GM21717 (cell line): Measurements from ENCODE around the gene POLR2H.
A peak's percentile ranks its signal among the peaks of the same experiment; 100 is the strongest.

Source experiments
- ATAC-seq: cut with Tn5 transposase; IDR thresholded peaks from one replicate; pipeline ENCODE4 v1.9.1; 2021; ENCODE audit warnings: mild to moderate bottlenecking, moderate library complexity; ENCODE audit not compliant: unreplicated experiment

POLR2H gene

DNA sequence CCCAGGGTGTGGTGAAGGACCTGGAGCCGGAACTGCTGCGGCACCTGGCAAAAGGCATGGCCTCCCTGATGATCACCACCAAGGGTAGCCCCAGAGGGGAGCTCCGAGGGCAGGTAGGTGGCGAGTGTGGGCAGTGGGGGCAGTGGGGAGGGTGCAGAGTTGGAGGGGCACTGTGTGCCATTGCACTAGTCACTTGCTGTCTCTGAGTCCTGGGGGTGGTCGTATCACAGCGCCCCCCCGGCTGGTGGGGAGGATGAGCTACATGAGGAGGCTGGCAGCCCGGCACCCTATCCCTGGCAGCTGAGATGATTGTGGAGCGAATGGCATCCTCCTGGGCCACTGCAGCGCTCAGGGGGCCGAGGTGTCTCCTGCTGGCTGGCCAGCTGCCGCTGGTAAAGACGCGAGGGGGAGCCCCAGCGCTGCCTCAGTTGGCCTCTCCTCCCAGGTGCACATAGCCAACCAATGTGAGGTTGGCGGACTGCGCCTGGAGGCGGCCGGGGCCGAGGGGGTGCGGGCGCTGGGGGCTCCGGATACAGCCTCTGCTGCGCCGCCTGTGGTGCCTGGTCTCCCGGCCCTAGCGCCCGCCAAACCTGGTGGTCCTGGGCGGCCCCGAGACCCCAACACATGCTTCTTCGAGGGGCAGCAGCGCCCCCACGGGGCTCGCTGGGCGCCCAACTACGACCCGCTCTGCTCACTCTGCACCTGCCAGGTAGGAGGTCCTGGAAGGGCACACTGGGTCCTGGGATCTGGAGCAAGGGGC lies 24.7 kb downstream of the POLR2H start:
- no peak for ATAC-seq

DNA sequence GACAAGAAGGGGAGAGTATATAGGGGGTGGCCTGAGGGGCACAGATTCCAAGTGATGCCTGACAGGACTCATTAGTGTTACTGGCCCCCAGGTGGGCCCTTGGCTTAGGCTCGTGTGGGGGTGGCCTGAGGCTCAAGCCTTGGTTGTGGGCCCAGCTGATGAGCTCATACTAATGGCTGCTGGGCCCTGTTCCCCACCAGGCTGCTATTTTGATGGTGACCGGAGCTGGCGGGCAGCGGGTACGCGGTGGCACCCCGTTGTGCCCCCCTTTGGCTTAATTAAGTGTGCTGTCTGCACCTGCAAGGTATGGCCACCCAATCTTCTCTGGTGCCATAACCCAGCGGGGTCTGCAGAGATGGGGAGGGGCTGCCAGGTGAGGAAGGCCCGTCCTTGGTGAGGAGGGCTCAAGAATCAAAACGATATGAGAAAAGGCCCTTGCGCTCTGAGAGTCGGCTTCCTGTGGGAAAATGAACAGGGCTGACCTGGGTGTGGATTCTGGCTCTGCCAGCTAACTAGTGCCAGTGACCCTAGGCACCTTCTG lies 25.7 kb downstream of the POLR2H start:
- no peak for ATAC-seq

DNA sequence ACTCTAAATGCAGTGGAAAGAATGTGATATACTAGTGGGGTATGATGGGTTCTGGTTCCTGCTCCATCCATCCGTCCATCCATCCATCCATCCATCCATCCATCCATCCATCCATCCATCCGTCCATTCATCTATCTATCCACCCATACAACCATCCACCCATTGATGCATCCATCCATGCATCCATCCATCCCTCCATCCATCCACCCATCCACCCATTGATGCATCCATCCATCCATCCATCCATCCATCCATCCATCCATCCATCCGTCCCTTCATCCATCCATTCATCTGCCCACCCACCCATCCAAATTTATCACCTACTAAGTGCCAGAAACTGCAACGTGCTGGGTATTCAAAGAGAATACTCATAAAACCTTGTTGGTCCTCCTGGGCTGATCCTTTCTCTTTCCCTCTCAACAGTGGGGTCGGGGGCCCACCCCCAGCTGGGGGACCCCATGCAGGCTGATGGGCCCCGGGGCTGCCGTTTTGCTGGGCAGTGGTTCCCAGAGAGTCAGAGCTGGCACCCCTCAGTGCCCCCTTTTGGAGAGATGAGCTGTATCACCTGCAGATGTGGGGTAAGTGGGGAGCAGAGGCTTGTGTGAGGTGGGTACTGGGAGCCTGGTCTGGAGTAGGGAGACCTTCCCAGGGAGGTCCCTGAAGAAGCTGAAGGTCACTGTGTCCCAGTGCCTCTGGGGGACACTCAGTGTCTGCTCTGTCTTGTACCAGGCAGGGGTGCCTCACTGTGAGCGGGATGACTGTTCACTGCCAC lies 26.8 kb downstream of the POLR2H start:
- no peak for ATAC-seq

DNA sequence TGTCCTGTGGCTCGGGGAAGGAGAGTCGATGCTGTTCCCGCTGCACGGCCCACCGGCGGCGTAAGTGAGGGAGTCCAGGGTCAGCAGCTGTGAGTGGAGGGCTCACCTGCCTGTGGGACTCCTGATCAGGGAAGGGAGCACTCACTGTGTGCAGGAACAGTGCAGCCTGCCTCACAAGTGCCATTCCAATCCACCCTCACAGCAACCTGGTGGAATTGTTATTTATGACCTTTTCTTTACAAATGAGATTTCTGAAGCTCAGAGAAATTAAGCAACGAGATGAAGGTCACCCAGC lies 27.4 kb downstream of the POLR2H start:
- ATAC-seq, result no peak

DNA sequence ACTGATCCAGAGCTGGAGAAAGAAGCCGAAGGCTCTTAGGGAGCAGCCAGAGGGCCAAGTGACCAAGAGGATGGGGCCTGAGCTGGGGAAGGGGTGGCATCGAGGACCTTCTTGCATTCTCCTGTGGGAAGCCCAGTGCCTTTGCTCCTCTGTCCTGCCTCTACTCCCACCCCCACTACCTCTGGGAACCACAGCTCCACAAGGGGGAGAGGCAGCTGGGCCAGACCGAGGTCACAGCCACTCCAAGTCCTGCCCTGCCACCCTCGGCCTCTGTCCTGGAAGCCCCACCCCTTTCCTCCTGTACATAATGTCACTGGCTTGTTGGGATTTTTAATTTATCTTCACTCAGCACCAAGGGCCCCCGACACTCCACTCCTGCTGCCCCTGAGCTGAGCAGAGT lies 27.9 kb downstream of the POLR2H start:
- no peak for ATAC-seq

DNA sequence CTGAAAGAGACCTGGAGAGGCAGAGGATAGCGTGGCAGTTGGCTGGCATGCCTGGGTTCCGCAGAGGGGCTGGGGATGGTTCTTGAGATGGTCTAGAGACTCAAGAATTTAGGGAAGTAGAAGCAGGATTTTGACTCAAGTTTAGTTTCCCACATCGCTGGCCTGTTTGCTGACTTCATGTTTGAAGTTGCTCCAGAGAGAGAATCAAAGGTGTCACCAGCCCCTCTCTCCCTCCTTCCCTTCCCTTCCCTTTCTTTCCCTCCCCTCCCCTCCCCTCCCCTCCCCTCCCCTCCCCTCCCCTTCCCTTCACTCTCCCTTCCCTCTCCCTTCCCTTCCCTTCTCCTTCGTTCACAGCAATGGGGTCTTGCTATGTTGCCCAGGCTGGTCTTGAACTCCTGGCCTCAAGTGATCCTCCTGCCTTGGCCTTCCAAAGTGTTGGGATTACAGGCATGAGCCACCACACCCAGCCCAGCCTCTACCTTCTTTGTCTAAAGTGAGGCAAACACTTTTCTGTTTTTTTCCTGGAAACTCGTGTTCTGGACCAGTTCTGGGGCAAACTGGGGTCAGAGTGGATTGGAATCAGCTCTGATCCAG lies 28.5 kb downstream of the POLR2H start:
- no peak for ATAC-seq

DNA sequence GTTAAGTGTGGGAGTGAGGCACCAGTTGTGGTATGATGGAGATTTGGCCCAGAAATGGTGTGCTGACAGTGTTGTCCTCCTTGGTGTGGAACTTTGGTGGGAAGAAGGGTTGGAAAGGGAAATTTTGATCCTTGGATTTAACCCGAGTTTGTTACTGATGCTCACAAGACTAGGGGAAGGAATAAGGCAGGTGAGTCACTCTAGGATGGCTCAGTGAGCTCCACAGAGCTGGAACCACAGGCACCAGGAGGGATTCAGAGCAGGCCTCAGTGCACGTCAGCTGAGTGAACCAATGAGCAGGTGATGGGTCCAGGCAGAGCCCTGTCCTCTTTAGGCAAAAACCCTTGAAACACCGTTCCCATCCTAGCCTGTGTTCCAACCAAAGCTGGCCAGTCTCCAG lies 29.8 kb downstream of the POLR2H start:
- no peak for ATAC-seq

DNA sequence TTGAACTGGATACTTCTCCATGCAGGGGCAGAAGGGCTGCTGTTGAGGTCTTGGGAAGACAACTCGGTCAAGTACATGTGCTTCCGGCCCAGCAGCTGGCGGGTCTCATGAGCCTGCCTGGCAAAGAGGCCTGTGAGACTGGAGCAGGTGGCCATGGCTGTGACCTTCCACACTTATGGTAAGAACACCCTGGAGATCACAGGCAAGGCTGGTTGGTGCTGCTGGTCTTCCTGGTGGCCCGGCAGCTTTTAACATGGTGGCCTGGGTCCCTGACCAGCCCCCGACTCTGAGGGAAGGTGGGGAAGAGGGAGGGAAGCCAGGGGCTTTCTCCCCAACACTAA lies 33.8 kb downstream of the POLR2H start:
- ATAC-seq, result no peak

DNA sequence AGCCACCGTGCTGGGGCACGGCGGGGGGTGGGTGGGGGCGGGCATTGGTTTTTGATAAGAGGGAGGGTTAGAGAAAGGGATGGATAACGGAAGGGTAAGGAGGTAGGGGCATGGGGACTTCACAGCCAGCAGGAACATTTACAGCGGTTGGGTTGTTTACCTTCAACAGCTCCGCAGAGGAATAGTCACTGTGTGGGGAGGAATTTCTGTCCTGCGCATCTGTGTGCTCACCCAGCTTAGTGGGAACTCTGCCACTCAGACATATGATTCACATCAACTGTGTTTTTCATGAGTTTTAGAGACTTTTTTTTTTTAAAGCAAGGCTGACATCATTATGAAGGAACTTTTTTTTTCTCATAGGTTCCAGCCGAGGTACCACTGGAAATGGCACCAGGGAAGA lies 37.9 kb downstream of the POLR2H start:
- ATAC-seq, result no peak

DNA sequence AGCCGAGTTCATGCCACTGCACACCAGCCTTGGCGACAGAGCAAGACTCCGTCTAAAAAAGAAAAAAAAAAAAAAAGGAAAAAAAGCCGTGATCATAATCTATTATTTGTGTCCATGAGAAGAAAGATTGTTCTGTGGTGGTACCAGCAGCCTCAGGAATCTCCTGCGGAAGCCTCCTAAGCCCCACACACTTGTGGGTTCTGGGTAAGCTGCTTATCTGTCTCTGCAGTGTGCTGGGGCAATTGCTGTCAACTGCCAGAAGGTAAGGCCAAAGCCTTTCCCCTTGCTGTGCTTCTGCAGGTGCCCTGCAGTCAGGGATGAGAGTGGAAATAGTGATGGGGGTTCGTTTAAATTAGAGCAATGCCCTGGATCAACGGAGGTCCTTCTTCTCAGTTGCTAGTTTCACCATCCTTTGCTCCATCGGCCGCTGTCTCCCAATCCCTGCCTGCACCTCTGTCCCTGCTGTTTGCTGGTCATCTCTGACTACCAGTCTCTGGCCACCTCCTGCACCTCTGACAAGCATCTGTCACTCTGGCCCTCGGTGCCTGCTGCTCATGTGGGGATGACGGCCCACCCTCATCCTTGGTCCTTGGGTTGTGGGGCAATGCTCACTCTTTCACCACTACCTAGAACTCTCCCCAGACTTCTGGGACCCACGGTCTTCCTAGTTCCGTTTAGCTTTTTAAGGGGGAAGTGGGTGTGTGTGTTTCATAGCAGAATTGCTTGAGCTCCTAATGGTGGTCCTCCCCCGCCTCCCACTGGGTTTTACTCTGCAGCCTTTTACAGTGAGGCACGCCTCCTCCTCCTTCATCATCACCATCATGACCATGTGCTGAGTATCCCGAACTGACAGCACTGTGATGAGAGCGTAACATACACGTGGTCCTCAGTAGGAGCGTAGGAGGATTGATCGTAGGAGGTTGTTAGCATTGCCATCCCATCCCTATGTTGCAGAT lies 43.8 kb downstream of the POLR2H start:
- no peak for ATAC-seq

DNA sequence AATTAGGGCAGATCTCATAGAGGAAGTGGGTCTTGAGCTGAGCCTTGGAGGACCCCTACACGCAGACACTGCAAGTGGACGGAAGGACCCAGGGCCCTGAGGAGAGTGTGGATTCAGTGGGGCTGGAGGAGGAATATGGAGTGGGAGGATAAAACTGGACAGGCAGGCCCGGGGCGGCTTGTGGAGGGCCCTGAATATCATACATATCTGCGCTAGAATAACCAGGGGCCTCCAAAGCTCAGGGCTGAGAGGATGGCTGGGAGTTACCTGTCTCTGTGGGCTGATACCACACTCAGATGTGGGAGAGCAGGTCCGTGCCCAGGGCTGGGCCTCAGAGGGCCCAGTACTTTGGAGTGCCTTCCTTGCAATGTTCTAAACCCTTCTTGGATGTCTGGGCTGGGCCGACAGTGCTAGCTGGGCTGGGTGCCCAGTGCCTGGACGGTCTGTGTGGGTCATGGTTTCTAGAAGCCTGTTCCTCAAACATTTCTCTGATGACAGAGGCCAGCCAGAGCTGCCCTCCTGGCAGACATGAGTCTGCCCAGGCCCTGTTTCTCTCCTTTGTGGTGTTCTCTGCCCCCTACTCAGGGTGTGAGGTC lies 47.9 kb downstream of the POLR2H start:
- ATAC-seq, result no peak

DNA sequence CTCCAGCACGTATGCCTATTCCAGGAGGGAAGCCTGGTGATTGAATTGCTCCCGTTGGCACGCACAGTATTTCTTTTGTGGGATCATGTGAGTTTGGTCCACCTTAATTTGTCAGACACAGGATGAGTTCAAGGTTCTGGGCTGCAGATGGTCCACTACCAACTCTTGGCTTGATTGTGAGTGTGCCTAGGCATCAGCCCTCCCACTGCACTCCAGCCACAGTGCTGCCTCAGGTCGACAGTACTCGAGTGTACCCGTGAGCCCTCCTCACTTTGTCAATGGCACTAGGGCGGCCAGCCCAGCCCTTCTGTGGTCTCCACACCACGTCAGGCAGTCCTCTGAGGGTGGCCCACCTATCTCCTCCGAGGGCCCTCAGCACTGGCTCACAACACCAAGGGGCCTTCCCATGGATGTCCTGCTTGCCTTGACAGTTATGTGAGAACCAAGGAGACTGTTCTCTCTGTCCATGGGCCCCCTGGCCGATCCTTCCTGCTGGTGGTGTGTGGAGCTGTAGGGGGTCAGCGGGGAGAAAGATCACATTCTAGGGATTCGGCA lies 48.5 kb downstream of the POLR2H start:
- ATAC-seq, result no peak

DNA sequence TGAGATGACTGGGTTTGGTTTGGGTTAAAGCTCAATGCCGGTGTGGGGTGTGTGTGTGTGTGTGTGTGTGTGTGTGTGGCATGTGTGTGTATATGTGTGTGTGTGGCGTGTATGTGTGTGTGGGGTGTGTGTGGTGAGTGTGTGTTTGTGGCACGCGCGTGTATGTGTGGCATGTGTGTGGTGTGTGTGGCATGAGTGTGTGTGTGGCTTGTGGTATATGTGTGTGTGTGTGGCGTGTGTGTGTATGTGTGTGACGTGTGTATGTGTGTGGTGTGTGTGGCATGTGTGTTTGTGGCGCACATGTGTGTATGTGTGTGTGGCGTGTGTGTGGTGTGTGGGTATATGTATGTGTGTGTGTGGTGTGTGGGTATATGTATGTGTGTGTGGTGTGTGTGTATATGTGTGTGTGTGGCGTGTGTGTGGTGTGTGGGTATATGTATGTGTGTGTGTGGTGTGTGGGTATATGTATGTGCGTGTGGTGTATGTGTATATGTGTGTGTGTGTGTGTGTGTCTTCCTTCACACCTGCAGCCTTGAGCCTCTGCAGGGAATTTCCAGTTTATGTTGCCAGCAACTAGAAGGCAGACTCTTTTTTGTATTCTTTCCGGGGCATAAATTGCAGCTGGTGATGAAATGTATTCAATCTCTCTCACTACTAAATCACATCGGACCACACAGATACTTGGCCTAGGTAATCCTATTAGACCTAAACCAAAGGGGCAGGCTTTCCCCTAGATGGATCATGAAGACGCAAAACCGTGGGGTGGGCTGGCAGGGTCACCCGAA lies 53.1 kb downstream of the POLR2H start:
- ATAC-seq, result no peak

DNA sequence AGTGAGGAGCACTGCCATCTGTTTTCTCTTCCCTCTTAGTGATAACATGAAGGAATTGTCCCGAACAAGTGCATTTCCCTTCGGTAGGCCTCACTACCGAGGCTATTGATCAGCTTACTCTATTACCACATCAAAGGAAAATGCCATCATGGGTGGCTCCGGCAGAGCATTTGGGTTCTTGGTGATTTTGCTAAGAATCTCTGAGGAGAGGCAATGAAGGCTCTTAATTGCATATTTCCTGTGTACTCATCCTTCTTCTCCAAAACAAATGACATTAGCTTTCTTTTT lies 53.6 kb downstream of the POLR2H start:
- no peak for ATAC-seq

DNA sequence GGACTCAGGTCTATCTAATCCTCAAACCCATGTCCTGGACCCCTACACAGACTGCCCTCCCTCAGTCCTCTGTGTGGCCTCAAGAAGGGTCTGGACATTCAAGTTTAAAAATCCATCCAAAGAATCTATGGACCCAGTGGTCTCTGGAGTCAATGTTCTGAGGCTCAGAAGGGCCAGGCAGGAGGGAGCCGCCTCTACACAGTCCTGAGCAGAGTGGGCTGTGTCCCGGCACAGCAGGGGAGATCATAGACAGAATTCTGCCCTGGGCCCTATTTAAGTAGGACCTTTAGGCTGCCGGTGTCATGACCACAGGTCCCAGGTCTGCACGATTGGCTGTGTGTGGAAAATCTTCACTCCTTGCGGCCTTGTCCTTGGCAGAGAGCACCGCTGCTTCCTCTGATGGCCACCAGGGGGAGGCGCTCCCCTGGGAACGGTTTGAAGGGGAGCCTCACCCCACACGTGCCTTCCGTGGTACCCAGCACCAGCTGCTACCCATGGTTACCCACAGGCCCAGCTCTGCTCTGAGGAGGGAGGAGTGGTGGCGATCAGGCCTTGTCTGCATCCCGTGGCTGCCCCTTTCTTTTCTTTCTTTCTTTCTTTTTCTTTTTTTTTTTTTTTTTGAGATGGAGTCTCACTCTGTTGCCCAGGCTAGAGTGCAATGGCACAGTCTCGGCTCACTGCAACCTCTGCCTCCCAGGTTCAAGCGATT lies 56.3 kb downstream of the POLR2H start:
- peak; percentile 78 for ATAC-seq
